ENCODE results near the gene CXCL14. TPM values are rescaled to one million over a fixed set of nuclear protein-coding genes. Genes with fewer than 3 reads are reported as not detected.

Gene CXCL14
- total RNA-seq, 6 experiments from 2014 or later: 2.3 to 12.2 (median 3.8) TPM

GRCh38 chr5:135556620-135557019, 22.2 kb downstream of the CXCL14 start:
- DNase-seq (no peak), ATAC-seq (no peak)
- Histone ChIP-seq H3K27me3 (no peaks in the 10 kb centered on the region), H3K9me3 (no peaks in the 10 kb centered on the region), H3K27ac (no peak overlapping the region), H3K36me3 (no peaks in the 10 kb centered on the region), H3K4me3 (no peak overlapping the region), H3K4me1 (no peaks in the 10 kb centered on the region)
- TF ChIP-seq POLR2A (IDR thresholded peaks at IDR 0.05): no peak
- TF ChIP-seq, protein P1, sequence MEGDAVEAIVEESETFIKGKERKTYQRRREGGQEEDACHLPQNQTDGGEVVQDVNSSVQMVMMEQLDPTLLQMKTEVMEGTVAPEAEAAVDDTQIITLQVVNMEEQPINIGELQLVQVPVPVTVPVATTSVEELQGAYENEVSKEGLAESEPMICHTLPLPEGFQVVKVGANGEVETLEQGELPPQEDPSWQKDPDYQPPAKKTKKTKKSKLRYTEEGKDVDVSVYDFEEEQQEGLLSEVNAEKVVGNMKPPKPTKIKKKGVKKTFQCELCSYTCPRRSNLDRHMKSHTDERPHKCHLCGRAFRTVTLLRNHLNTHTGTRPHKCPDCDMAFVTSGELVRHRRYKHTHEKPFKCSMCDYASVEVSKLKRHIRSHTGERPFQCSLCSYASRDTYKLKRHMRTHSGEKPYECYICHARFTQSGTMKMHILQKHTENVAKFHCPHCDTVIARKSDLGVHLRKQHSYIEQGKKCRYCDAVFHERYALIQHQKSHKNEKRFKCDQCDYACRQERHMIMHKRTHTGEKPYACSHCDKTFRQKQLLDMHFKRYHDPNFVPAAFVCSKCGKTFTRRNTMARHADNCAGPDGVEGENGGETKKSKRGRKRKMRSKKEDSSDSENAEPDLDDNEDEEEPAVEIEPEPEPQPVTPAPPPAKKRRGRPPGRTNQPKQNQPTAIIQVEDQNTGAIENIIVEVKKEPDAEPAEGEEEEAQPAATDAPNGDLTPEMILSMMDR (IDR thresholded peaks at IDR 0.05): no peak
- intact Hi-C loops (cut with DNase I): no loop called here
- 66% methylated on average over 7 of the region's 7 CpGs for WGBS (ENCODE audit: insufficient coverage, low coverage, low lambda C conversion rate, missing lambda C conversion rate)

DNA sequence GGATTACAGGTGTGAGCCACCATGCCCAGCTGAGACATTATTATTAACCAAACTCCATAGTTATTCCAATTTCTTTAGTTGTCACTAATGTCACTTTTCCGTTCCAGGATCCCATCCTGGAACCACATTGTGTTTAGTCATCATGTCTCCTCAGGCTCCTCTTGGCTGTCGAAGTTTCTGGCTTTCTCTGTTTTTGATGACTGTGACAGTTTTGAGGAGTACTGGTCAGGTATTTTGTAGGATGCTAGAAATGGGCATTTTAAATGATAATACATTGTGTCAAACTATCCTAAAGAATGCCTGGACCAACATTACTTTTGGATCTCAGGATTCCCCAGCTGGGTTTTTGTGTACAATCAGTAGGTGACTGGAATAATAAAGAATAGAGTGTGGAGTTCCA, 23.3 kb downstream of the CXCL14 start:
- 65% methylated on average over 2 of the region's 2 CpGs for WGBS (ENCODE audit: insufficient coverage, low coverage, low lambda C conversion rate, missing lambda C conversion rate)
- no peaks in the 10 kb centered on the region for H3K27me3 ChIP-seq
- TF ChIP-seq, protein P1 (IDR thresholded peaks at IDR 0.05): no peak
- TF ChIP-seq POLR2A (IDR thresholded peaks at IDR 0.05): no peak

DNA sequence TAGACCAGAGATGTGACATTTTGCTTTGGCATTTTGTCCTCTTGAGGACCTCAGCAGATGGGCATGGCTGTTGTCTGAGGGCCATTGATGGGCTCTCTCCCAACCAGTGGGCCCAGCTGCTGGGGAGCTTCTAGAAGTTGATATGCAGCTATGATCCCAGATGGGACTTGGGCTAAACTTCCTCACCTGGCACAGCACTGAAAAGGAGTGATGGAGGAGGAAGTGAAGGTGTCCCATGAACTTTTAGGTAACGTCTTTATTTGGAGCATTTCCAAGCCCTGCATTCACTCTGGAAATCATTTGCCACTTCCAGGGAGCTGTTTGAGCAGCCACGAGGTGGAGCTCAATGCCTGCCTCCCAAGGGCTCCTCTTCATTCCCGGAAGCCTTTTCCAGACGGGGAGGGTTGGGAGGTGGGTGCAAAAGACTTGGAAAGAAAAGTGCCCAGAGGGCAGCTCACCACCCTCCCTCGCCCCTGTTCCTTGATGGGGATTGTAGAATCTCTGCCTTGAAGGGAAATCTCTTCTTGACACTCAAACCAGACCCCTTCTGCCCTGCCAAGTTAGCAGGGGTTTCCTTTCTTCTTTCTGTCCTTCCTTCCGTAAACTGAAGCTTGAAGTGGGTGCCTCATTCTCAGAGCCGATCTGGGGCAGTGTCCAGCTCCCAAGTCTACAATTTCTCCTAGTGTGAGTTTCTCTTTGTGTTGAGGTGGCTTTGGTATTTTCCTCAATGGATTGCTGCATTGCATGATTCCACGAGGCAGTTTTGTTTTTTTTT, 24.9 kb downstream of the CXCL14 start:
- Histone ChIP-seq H3K9me3 (no peaks in the 10 kb centered on the region), H3K4me1 (no peaks in the 10 kb centered on the region), H3K27ac (no peak overlapping the region), H3K36me3 (no peaks in the 10 kb centered on the region), H3K27me3 (no peaks in the 10 kb centered on the region), H3K4me3 (no peak overlapping the region)
- intact Hi-C loops (cut with DNase I): loop anchor here in 1 of 2 donors (5.0 kb wide), 1 partner anchor 87 kb away; no protein-coding TSS in a partner anchor
- DNase-seq: peak in 1 of 3 donors; percentile 55
- ATAC-seq: peak; percentile 50 to 78 (median 65)
- no peak for TF ChIP-seq POLR2A (IDR thresholded peaks at IDR 0.05)
- TF ChIP-seq, protein P1 (IDR thresholded peaks at IDR 0.05): peak in 3 of 4 donors; percentile 21 to 44 (median 22)
- 7% methylated on average over 7 of the region's 8 CpGs for WGBS (ENCODE audit: insufficient coverage, low coverage, low lambda C conversion rate, missing lambda C conversion rate)

More for the DNA sequence above, 23.3 kb downstream of the CXCL14 start:
- intact Hi-C loops (cut with DNase I): no loop called here
- Histone ChIP-seq H3K4me1 (no peaks in the 10 kb centered on the region), H3K9me3 (no peaks in the 10 kb centered on the region), H3K4me3 (no peak overlapping the region), H3K36me3 (no peaks in the 10 kb centered on the region), H3K27ac (no peak overlapping the region)
- ATAC-seq (no peak), DNase-seq (no peak)

DNA sequence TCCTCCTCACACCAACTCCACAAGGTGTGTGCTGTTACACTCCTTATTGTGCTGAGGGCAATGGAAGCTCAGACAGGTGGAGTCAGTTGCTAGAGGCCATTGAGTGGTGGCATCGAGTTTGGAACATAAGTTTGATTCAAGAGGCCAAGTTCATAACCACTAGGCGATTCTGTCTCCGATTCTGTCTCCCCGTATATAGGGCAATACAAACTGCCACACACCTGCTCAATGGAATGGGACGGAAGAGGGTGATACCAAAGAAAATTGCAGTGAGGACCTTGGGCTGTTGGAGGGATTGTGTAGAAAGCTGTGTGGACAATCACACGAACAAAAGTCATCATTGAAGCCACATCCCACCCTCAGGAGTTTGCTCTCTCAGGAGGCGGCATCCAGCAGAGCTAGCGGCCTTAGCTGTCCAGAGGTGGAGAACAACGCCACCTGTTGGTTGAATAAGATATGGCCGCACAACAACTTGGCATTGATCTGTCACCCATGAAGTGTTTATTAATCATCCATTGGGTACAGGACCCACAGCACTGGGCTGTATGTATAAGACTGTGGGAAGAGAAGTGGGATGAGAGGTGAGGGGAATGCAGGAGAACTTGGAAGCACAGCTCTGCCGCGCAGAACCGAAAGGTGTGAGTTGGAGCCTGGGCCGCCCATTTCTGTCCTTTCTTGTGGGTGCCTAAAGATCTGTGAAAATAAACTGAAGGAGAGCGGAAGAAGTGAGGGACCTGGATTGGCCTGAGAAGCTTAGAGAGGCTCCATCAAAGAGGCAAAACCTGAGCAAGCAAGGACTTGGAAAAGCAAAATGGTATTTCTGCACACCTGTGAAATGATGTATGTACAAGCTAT, 27.0 kb downstream of the CXCL14 start:
- DNase-seq (peak; percentile 57 to 63 (median 57)), ATAC-seq (peak; percentile 84 to 93 (median 90))
- H3K27ac ChIP-seq: no peak overlapping the region
- WGBS (ENCODE audit: insufficient coverage, low coverage, low lambda C conversion rate, missing lambda C conversion rate): 30% methylated on average over 15 of the region's 15 CpGs
- H3K36me3 ChIP-seq: no peaks in the 10 kb centered on the region
- H3K9me3 ChIP-seq: no peaks in the 10 kb centered on the region
- no peak overlapping the region for H3K4me3 ChIP-seq
- H3K27me3 ChIP-seq: no peaks in the 10 kb centered on the region
- TF ChIP-seq POLR2A (IDR thresholded peaks at IDR 0.05): no peak
- TF ChIP-seq, protein P1 (IDR thresholded peaks at IDR 0.05): peak; percentile 78 to 90 (median 85)
- intact Hi-C loops (cut with DNase I): loop anchor here in 1 of 2 donors (5.0 kb wide), 1 partner anchor 85 kb away; no protein-coding TSS in a partner anchor
- no peaks in the 10 kb centered on the region for H3K4me1 ChIP-seq
